Measurements from ENCODE around the gene CEND1. TPM values are rescaled to one million over a fixed set of nuclear protein-coding genes. Genes with fewer than 3 reads are reported as not detected.

CEND1 gene
- total RNA-seq, 2 experiments from 2014 or later = 0.94 to 1.0 TPM

DNA sequence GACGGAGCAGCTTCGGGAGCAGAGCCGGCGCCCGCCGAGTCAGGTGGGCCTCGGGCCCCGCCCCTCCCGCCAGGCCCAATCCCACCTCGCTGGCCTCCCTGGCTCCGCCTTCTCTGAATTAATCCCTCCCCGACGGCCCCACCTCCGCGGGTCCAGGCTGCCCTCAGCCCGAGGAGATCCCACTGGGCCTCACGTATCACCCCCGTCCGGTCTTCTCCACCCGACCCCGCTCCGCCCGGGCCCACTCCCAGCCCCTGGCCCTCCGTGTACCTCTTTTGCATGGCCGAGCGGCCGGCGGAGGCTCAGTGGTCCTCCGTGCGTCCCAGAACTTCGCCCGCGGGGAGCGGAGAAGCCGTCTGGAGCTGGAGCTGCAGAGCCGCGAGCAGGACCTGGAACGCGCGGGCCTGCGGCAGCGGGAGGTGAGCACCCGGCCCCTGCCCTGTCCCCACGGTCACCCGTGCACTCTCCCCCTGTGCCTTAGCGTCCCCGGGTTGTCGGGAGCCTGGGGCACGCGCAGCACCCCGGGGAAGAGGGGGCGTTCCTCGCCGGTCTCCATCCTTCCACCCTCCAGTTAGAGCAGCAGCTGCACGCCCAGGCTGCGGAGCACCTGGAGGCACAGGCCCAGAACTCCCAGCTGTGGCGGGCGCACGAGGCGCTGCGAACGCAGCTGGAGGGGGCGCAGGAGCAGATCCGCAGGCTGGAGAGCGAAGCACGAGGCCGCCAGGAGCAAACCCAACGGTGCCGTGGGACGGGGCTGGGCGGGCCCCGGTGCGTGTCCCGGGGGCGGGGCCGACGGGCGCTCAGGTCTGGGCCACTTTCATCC lies 40.6 kb upstream of the CEND1 start:
- DNase-seq = peak; percentile 84
- H3K4me3 Mint-ChIP-seq = no peak overlapping the region
- H3K4me1 Mint-ChIP-seq = peaks cover 28% of the 10 kb centered on the region
- peaks cover 43% of the 10 kb centered on the region for H3K27me3 Mint-ChIP-seq
- H3K36me3 Mint-ChIP-seq = no peaks in the 10 kb centered on the region
- H3K9me3 Mint-ChIP-seq = no peaks in the 10 kb centered on the region
- H3K27ac Mint-ChIP-seq = no peak overlapping the region

DNA sequence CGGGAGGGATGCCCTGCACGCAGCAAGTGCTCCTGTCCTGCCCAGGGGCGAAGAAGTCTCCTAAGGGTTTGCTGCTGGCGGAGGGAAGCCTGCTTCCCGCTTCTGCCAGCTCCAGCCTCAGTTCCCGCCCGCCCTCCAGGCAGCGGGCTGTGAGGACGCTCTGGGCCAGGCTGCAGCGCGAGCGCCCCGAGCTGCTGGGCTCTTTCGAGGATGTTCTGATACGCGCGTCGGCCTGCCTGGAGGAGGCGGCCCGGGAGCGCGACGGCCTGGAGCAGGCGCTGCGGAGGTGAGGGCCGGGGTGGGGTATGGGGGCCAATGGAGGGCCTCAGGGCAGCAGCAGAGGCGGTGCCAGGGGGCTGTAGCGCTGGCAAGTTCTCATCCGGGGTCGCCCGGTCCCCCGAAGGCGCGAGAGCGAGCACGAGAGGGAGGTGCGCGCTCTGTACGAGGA lies 40.0 kb upstream of the CEND1 start:
- H3K36me3 Mint-ChIP-seq = peaks cover 6% of the 10 kb centered on the region
- DNase-seq = no peak
- peaks cover 43% of the 10 kb centered on the region for H3K27me3 Mint-ChIP-seq
- no peak overlapping the region for H3K4me3 Mint-ChIP-seq
- H3K9me3 Mint-ChIP-seq = no peaks in the 10 kb centered on the region
- peaks cover 26% of the 10 kb centered on the region for H3K4me1 Mint-ChIP-seq
- no peak overlapping the region for H3K27ac Mint-ChIP-seq

DNA sequence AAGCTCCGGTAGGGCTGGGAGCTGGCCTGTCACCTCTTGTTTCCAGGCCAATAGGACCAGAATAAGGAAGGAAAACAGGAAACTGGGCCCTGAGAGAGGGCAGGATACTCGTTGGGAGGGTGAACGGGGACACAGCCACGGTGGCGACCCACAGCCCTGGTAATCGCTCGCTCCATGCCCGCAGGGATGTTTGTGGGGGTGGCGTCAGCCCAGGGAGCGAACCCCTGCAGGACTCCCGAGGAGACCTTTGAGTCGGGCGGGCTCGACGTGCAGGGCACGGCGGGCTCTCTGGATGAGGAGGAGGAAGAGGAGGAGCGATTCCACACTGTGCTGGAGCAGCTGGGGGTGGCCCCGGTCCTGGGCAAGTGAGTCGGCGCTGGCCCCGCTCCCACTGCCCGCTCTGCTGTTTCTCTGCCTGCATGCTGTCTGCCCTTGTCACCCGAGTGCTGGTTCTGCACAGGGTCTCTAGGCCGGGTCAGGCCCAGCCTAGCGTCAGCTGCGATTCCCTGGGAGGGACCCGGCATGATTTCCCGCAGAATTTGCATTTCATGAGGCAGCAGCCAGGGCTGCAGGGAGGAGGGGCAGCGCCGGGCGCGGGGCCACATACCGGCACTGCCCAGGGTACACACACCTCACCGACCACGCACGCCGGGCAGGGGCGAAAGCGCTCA lies 39.4 kb upstream of the CEND1 start:
- peaks cover 9% of the 10 kb centered on the region for H3K36me3 Mint-ChIP-seq
- H3K27ac Mint-ChIP-seq = no peak overlapping the region

DNA sequence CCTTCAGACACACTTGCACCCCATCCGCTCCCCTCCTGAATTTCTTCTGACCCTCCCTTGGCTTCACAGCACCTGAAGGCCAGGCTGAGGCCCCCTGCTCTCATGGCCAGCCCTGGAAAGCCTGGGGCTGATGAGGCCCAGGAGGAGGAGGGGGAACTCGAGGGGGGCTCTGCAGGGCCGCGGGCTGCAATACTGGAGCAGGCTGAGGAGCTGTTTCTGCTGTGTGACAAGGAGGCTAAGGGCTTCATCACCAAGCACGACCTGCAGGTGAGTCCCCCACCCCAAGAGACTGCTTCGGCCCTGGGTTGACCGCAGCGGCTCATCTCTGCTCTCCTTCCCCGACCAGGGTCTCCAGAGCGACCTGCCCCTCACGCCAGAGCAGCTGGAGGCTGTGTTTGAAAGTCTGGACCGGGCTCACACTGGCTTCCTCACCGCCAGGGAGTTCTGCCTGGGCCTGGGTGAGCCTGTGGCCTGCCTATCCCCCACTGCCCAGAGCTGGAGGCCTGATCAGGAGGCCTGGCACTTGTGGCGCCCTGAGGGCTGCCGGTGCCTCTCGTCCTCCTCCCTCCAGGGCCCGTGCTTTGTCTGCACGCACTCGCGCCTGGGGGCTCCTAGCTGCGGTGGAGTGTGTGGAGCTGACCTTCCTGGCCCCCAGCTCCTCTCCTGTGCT lies 38.8 kb upstream of the CEND1 start:
- peak overlapping the region; percentile 32 for H3K4me3 Mint-ChIP-seq

More for the DNA sequence above, 39.4 kb upstream of the CEND1 start:
- DNase-seq = no peak
- Mint-ChIP-seq H3K4me1 (peaks cover 25% of the 10 kb centered on the region), H3K4me3 (peak overlapping the region; percentile 60), H3K27me3 (peaks cover 43% of the 10 kb centered on the region), H3K9me3 (no peaks in the 10 kb centered on the region)

DNA sequence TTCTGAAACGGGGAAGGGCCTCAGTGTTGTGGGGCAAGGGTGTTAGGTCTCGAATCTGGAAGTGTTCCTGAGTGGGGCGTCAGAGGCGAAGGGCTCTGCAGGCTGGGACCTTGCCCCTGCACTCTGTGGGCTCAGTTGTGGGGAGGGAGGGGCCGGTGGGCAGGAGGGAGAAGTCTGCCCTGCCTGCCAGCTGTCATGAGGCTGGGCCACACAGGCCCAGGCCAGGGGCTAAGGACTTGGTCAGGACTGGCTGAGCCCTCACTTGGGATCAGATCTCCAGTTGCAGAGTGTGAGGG lies 38.0 kb upstream of the CEND1 start, which contains the start of gene CRACR2B:
TSS of gene CRACR2B (plus strand) at position 23 of the 296 bp plus-strand sequence. CDS start 689 bp downstream, outside the sequence.
- Mint-ChIP-seq H3K9me3 (no peaks in the 10 kb centered on the region), H3K27ac (no peak within 1 kb of the TSS), H3K4me3 (peak within 1 kb of the TSS; percentile 51), H3K36me3 (peaks cover 9% of the 10 kb centered on the region), H3K4me1 (peaks cover 19% of the 10 kb centered on the region), H3K27me3 (peaks cover 43% of the 10 kb centered on the region)
- DNase-seq = no peak

More for the DNA sequence above, 38.8 kb upstream of the CEND1 start:
- no peak for DNase-seq
- Mint-ChIP-seq H3K27ac (no peak overlapping the region), H3K36me3 (peaks cover 9% of the 10 kb centered on the region), H3K4me1 (peaks cover 19% of the 10 kb centered on the region), H3K27me3 (peaks cover 43% of the 10 kb centered on the region), H3K9me3 (no peaks in the 10 kb centered on the region)

DNA sequence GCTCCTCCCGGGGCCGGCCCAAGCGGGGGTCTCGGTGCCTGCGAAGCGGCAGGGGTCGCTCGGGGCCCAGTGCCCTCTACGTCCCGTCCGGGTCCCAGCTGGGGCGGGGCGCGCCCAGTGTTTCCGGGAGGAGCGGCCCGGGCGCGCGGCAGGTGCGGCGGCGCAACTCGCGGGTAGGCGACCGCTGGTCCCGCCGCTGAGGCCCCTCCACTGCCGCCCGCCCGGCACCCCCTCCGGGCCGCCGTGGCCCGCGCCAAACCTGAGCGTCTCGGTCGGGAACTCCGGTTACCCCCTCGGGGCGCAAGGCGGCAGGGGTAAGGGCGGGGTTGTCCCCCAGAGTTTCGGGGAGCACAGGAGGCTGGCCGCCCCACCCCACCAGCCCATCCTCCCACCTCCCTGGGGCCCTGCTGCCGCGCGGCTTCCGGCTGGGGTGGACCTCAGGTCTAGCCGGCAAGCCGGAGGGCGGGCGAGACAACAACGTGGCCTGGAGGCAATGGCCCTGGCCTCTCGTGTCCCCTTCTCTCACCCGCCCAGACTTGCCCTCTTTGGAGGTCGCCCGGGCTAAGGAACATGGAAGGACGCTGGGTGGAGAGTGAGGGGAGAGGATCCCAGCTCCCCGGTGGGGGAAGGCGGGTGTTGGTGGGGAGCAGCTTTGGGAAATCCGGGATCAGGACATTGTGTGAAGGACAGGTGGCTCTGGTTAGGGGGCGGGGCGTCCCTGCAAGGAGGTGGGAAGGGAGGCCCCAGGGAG lies 37.4 kb upstream of the CEND1 start:
- no peak for DNase-seq
- H3K36me3 Mint-ChIP-seq = peaks cover 9% of the 10 kb centered on the region
- H3K27ac Mint-ChIP-seq = no peak overlapping the region
- peaks cover 43% of the 10 kb centered on the region for H3K27me3 Mint-ChIP-seq
- H3K4me1 Mint-ChIP-seq = peaks cover 18% of the 10 kb centered on the region
- H3K9me3 Mint-ChIP-seq = no peaks in the 10 kb centered on the region
- H3K4me3 Mint-ChIP-seq = peak overlapping the region; percentile 51

DNA sequence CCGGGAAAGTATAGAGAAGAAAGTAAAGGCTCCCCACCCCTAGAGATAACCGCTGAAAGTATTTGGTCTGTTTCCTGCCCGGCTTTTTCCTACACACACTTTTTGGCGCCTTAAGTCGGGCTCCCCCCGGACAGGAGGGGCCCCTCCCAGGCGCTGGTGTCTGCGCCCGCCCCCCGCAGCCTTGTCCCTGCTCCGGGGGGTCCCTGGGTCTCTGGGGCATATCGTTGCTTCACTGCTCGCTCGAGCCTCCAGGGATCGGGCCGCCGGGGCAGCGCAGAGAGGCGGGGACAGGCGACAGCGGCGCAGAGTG lies 36.9 kb upstream of the CEND1 start:
- peaks cover 41% of the 10 kb centered on the region for H3K27me3 Mint-ChIP-seq
- no peaks in the 10 kb centered on the region for H3K9me3 Mint-ChIP-seq
- H3K36me3 Mint-ChIP-seq = peaks cover 9% of the 10 kb centered on the region
- H3K4me3 Mint-ChIP-seq = peak overlapping the region; percentile 72
- DNase-seq = no peak
- H3K27ac Mint-ChIP-seq = no peak overlapping the region
- H3K4me1 Mint-ChIP-seq = peaks cover 20% of the 10 kb centered on the region

DNA sequence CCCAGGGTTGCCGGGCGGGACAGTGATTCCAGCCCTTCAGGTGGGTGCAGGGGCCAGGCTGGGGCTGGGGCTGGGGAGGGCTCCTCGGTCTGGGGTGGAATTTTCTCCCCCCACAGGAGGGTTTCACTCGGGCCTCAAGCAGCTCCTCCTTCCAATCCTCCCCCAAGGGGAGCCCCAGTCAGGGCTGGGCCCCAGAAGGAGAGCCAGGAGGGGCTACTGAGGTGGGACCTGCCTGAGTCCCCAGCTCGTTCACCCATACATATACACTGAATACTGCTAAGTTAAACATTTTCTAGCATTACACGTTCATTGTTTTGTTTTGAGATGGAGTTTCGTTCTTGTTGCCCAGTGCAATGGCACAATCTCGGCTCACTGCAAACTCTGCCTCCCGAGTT lies 36.3 kb upstream of the CEND1 start:
- H3K4me3 Mint-ChIP-seq = peak overlapping the region; percentile 72
- DNase-seq = no peak
- peaks cover 9% of the 10 kb centered on the region for H3K36me3 Mint-ChIP-seq
- H3K27ac Mint-ChIP-seq = no peak overlapping the region
- H3K27me3 Mint-ChIP-seq = peaks cover 36% of the 10 kb centered on the region
- H3K9me3 Mint-ChIP-seq = no peaks in the 10 kb centered on the region
- H3K4me1 Mint-ChIP-seq = peaks cover 20% of the 10 kb centered on the region

DNA sequence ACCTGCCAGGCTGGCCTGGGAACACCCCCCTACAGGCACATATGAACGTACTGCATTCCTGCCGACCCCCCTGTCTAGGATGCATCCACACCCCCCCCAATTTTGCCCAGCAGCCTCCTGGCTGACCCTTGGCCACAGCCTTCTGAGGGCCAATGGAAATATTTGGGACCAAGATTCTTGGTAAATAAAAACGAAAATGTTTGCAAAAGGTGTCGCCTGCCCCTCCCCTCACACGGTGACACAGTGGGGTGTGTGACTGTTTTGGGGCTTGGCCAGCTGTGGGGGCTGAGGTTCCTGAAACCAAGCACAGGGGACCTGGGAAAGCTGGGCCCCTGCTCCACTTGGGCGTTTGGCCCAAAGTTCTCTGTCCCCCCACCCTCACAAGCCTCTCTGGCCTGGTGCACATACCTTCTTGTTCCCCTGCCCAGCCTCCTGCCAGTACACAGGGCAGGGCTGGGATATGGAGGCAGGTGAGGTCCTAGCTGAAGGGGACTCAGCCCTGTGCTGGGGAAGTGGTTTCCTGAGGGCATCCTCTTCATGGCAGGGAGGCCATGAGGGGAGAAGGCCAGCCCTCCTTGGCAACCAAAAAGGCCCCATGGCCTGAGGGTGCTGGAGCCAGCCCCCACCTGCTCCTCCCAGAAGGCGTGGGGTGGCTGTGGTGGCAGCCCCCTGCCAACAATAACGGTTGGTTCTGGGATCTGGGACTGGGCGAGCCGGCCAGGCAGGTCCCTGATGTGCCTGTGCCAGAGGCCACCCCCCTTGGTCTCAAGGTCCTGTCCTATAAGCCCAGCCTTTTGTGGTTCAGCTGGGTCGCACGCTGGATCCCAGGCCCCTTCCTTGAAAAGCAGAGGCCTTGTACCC lies 35.7 kb upstream of the CEND1 start:
- Mint-ChIP-seq H3K9me3 (no peaks in the 10 kb centered on the region), H3K27ac (no peak overlapping the region), H3K27me3 (peaks cover 34% of the 10 kb centered on the region), H3K4me3 (no peak overlapping the region), H3K4me1 (peaks cover 25% of the 10 kb centered on the region), H3K36me3 (peaks cover 9% of the 10 kb centered on the region)
- DNase-seq = no peak

DNA sequence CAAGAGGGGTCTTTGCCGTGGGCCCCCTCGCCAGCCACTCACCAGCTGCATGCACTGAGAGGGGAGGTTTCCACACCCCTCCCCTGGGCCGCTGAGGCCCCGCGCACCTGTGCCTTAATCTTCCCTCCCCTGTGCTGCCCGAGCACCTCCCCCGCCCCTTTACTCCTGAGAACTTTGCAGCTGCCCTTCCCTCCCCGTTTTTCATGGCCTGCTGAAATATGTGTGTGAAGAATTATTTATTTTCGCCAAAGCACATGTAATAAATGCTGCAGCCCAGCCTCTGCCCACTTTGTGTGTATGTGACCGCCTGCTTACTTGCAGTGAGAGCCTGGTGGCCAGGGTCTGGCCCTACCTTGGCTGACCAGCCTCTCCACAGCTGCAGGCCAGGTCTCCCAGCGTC lies 35.1 kb upstream of the CEND1 start:
- H3K36me3 Mint-ChIP-seq = peaks cover 9% of the 10 kb centered on the region
- DNase-seq = no peak
- H3K4me3 Mint-ChIP-seq = no peak overlapping the region
- no peak overlapping the region for H3K27ac Mint-ChIP-seq
- peaks cover 28% of the 10 kb centered on the region for H3K4me1 Mint-ChIP-seq
- H3K9me3 Mint-ChIP-seq = no peaks in the 10 kb centered on the region
- H3K27me3 Mint-ChIP-seq = peaks cover 29% of the 10 kb centered on the region

DNA sequence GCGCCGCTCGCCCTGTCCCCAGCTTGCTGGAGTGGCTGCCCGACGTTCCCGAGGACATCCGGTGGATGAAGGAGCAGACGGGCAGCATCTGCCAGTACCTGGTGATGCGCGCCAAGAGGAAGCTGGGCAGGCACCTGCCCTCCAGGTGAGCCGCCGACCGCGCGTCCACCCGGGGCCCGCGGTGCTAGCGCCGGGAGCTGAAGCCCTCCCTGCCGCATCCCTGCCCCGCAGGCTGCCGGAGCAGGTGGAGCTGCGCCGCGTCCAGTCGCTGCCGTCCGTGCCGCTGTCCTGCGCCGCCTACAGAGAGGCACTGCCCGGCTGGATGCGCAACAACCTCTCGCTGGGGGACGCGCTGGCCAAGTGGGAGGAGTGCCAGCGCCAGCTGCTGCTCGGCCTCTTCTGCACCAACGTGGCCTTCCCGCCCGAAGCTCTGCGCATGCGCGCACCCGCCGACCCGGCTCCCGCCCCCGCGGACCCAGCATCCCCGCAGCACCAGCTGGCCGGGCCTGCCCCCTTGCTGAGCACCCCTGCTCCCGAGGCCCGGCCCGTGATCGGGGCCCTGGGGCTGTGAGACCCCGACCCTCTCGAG lies 34.5 kb upstream of the CEND1 start:
- Mint-ChIP-seq H3K36me3 (peaks cover 9% of the 10 kb centered on the region), H3K9me3 (no peaks in the 10 kb centered on the region), H3K4me3 (no peak overlapping the region), H3K4me1 (peaks cover 27% of the 10 kb centered on the region), H3K27me3 (peaks cover 23% of the 10 kb centered on the region), H3K27ac (no peak overlapping the region)
- DNase-seq = no peak

DNA sequence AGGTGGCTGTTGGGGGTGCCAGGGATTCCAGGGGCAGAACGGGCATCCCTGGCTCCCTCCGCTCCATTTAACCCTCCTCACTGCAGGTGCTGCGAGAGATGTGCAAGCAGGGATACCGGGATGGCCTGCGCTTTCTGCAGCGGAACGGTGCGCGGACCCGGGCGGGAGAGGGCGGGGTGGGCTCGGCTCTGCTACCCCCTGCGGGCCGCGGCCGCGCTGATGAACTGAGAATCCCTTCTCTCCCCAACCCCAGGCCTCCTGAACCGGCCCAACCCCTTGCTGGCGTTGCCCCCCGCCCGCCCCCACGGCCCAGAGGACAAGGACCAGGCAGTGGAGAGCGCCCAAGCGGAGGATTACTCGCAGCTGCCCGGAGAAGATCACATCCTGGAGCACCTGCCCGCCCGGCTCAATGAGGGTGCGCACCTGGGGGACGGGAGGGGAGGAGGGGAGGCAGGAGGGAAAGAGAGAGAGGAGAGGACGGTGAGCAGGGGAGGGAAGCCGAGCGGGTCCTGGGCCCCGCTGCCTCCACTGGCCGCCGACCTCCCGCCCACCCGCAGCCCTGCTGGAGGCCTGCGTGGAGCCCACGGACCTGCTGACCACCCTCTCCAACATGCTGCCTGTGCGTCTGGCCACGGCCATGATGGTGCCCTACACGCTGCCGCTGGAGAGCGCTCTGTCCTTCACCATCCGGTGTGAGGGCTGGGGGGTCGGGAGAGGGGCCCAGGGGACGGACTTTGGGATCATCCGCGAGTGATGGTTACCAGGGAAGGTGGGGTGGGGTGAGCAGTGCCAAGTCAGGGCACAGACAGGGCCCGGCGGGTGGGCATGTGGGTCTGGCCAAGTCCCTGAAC lies 33.8 kb upstream of the CEND1 start:
- Mint-ChIP-seq H3K4me1 (peaks cover 22% of the 10 kb centered on the region), H3K27me3 (peaks cover 16% of the 10 kb centered on the region), H3K27ac (no peak overlapping the region), H3K36me3 (peaks cover 9% of the 10 kb centered on the region), H3K4me3 (no peak overlapping the region), H3K9me3 (no peaks in the 10 kb centered on the region)
- DNase-seq = no peak

Measured in activated naive CD8-positive, alpha-beta T cell treated with anti-CD3 and anti-CD28 coated beads for 36 hours (primary cell).